Measurements from ENCODE around the gene POGLUT3. TPM values are rescaled to one million over a fixed set of nuclear protein-coding genes. Genes with fewer than 3 reads are reported as not detected.

The POGLUT3 gene
- total RNA-seq, 1 donor from 2014 or later = 39.6 TPM

GRCh38 chr11:108538022-108538424 is 39.8 kb upstream of the POGLUT3 start:
- Mint-ChIP-seq H3K4me1 (peaks cover 34% of the 10 kb centered on the region), H3K36me3 (peaks cover 11% of the 10 kb centered on the region), H3K4me3 (peak overlapping the region; percentile 11), H3K27ac (peak overlapping the region; percentile 90), H3K9me3 (no peaks in the 10 kb centered on the region), H3K27me3 (ENCODE audit: low read depth) (no peaks in the 10 kb centered on the region)
- TF ChIP-seq, protein P1, sequence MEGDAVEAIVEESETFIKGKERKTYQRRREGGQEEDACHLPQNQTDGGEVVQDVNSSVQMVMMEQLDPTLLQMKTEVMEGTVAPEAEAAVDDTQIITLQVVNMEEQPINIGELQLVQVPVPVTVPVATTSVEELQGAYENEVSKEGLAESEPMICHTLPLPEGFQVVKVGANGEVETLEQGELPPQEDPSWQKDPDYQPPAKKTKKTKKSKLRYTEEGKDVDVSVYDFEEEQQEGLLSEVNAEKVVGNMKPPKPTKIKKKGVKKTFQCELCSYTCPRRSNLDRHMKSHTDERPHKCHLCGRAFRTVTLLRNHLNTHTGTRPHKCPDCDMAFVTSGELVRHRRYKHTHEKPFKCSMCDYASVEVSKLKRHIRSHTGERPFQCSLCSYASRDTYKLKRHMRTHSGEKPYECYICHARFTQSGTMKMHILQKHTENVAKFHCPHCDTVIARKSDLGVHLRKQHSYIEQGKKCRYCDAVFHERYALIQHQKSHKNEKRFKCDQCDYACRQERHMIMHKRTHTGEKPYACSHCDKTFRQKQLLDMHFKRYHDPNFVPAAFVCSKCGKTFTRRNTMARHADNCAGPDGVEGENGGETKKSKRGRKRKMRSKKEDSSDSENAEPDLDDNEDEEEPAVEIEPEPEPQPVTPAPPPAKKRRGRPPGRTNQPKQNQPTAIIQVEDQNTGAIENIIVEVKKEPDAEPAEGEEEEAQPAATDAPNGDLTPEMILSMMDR (IDR thresholded peaks at IDR 0.05; ENCODE audit: unreplicated experiment) = no peak
- no peak for DNase-seq (ENCODE audit: low spot score in 2 of 2, unreplicated experiment in 2 of 2)

GRCh38 chr11:108536783-108537182 is 38.6 kb upstream of the POGLUT3 start:
- Mint-ChIP-seq H3K9me3 (no peaks in the 10 kb centered on the region), H3K27ac (peak overlapping the region; percentile 31), H3K27me3 (ENCODE audit: low read depth) (no peaks in the 10 kb centered on the region), H3K36me3 (peaks cover 21% of the 10 kb centered on the region), H3K4me3 (no peak overlapping the region), H3K4me1 (peaks cover 30% of the 10 kb centered on the region)
- TF ChIP-seq, protein P1 (IDR thresholded peaks at IDR 0.05; ENCODE audit: unreplicated experiment) = no peak
- no peak for DNase-seq (ENCODE audit: low spot score in 2 of 2, unreplicated experiment in 2 of 2)

DNA sequence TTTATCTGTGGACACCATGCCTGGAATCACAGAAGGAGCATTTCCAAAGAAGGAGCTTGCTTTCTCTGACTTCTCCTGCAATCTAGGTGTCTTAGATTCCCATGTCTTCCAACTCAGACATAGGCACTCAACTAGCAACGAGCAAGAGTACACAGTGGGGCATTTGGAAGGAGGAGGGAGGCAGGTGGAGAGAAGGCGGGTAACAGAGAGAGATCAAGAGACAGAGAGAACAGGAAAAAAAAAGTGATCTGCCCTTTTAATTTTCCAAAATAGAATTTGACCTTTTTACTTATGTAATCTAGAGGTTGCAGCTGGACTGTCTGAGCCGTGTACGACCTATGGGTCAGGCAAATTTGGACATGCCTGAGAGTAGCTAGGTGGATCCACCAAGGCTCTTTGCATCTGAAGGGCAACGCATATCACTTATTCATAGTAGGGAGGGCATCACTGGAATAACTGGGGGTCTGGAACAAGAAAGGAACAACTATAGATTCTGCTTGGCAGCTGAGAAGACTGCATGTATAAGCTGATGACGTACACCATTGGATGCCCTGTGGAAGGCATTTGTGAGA is 37.3 kb upstream of the POGLUT3 start:
- Mint-ChIP-seq H3K36me3 (peaks cover 22% of the 10 kb centered on the region), H3K4me1 (peaks cover 30% of the 10 kb centered on the region), H3K27me3 (ENCODE audit: low read depth) (no peaks in the 10 kb centered on the region), H3K4me3 (no peak overlapping the region), H3K9me3 (no peaks in the 10 kb centered on the region), H3K27ac (no peak overlapping the region)
- TF ChIP-seq, protein P1 (IDR thresholded peaks at IDR 0.05; ENCODE audit: unreplicated experiment) = no peak
- DNase-seq (ENCODE audit: low spot score in 2 of 2, unreplicated experiment in 2 of 2) = no peak

DNA sequence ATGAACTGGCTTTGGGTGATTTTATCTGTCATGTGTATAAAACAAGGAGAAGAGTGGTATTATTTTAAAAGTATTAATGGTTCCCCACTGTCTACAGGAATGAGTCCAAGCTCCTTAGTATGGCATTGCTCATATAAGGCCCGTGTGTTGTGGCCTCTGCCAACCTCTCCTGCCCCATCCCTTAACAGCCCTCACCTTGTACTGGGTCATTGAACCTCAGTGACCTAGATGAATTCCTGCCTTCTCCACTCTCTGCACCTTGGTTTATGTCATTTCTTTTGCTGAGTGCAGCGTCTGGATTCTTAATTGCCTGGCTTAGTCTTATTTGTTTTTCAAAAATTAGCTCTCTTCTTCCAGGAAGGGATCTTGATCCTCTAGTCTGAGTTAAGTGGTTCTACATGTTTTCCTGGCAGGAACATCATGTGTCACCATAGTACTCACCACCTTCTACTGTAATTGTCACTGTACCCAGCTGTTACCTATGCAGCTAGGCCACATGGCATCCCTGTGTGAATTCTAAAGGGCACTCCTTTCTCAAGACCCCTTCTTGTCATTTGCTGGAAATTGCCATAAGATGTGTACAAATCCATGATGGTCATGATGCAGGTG is 36.2 kb upstream of the POGLUT3 start:
- no peaks in the 10 kb centered on the region for H3K27me3 Mint-ChIP-seq (ENCODE audit: low read depth)
- peaks cover 22% of the 10 kb centered on the region for H3K36me3 Mint-ChIP-seq
- no peak for DNase-seq (ENCODE audit: low spot score in 2 of 2, unreplicated experiment in 2 of 2)
- H3K4me3 Mint-ChIP-seq = no peak overlapping the region
- TF ChIP-seq, protein P1 (IDR thresholded peaks at IDR 0.05; ENCODE audit: unreplicated experiment) = no peak
- no peaks in the 10 kb centered on the region for H3K9me3 Mint-ChIP-seq
- no peak overlapping the region for H3K27ac Mint-ChIP-seq
- peaks cover 28% of the 10 kb centered on the region for H3K4me1 Mint-ChIP-seq

DNA sequence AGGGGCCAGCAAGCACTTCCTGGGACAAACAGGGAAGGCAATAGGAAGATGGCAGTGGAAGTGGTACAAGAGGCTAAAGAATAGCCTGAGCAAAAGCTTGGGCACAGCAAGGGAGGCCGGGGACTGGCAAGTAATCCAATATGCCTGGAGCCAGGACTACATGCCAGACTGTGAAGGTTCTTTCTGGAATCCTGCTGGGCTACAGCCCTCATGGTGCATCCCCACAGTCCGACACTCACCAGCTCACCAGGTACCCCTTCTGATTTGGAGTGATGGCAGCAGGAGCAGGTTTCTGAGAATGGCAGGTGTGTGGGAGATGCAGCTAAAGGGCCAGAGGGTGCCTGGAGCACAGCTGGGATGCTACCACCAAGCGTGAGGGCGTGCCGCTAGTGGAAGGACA is 32.2 kb upstream of the POGLUT3 start:
- H3K27me3 Mint-ChIP-seq (ENCODE audit: low read depth) = no peaks in the 10 kb centered on the region
- no peak overlapping the region for H3K4me3 Mint-ChIP-seq
- H3K27ac Mint-ChIP-seq = no peak overlapping the region
- peaks cover 4% of the 10 kb centered on the region for H3K4me1 Mint-ChIP-seq
- TF ChIP-seq, protein P1 (IDR thresholded peaks at IDR 0.05; ENCODE audit: unreplicated experiment) = no peak
- DNase-seq (ENCODE audit: low spot score in 2 of 2, unreplicated experiment in 2 of 2) = no peak
- no peaks in the 10 kb centered on the region for H3K9me3 Mint-ChIP-seq
- peaks cover 34% of the 10 kb centered on the region for H3K36me3 Mint-ChIP-seq
